Central memory CD8-positive, alpha-beta T cell (primary cell): Measurements from ENCODE around the gene ABCB9.

Experiments
- ATAC-seq: fragments of 150-1000 bp; cut with Tn5 transposase; replicated peaks from 2 replicates; pipeline ENCODE4 v1.10.0; 2022; ENCODE audit warnings: mild to moderate bottlenecking, moderate FRiP score, moderate number of reproducible peaks; ENCODE audit not compliant: poor library complexity, severe bottlenecking; ENCODE audit errors: extremely low read depth
- DNase-seq, 2 donors: peaks; one replicate each; pipeline ENCODE4 v3.0.0; 2021; ENCODE audit warnings: low spot score in 2 of 2
- H3K27ac Mint-ChIP-seq: one replicate; pipeline ENCODE4 v1.8.0; 2022; ENCODE audit warnings: low read depth, mild to moderate bottlenecking, moderate library complexity, mixed read lengths
- H3K27me3 Mint-ChIP-seq: one replicate; pipeline ENCODE4 v1.8.0; 2022; ENCODE audit warnings: mixed read lengths
- H3K36me3 Mint-ChIP-seq: one replicate; pipeline ENCODE4 v1.8.0; 2022; ENCODE audit warnings: mild to moderate bottlenecking, moderate library complexity, mixed read lengths; ENCODE audit not compliant: insufficient read depth
- H3K4me1 Mint-ChIP-seq: one replicate; pipeline ENCODE4 v1.8.0; 2022; ENCODE audit warnings: mixed read lengths
- H3K4me3 Mint-ChIP-seq: one replicate; pipeline ENCODE4 v1.8.0; 2022; ENCODE audit warnings: mild to moderate bottlenecking, moderate library complexity, mixed read lengths
- H3K9me3 Mint-ChIP-seq: one replicate; pipeline ENCODE4 v1.8.0; 2022; ENCODE audit warnings: mixed read lengths

The ABCB9 gene

DNA sequence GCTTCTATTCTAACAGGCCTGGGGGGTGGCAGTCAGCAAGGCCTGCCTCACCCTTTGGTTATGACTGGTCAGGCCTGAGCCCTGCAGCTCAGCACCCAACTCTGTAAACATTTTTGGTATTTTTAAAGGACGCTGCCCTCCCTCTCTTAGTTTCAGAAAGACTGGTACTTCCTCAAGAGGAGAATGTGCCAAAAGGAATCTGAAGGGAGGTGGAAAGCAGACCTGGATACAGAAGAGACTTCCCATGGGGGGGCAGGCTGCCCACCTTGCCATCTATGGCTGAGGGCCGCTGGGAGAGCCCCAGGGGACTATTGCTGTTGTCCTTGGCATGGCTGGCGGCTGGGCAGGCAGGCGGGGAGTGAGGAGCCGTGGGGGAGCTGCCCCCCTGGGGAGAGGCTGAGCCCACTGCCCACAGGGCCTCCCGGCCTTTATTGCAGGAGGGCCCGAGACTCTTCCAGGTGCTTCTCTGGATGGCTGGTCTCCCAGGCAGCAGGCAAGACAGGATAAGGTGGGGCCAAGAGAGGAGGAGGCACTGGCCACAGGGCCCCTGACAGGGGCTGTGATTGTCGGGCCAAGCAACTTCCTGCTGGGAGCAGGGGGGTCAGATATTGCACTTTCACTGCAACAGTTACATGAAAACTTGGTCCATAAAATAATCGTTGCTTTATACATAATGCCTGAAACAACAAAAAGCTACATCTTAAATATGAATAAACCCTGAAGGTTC lies 17.7 kb upstream of the ABCB9 start:
- Mint-ChIP-seq H3K4me1 (peaks cover 35% of the 10 kb centered on the region), H3K27me3 (no peaks in the 10 kb centered on the region), H3K36me3 (peaks cover 7% of the 10 kb centered on the region), H3K9me3 (no peaks in the 10 kb centered on the region), H3K4me3 (peak overlapping the region; percentile 9), H3K27ac (peak overlapping the region; percentile 18)
- ATAC-seq (no peak), DNase-seq (no peak)

DNA sequence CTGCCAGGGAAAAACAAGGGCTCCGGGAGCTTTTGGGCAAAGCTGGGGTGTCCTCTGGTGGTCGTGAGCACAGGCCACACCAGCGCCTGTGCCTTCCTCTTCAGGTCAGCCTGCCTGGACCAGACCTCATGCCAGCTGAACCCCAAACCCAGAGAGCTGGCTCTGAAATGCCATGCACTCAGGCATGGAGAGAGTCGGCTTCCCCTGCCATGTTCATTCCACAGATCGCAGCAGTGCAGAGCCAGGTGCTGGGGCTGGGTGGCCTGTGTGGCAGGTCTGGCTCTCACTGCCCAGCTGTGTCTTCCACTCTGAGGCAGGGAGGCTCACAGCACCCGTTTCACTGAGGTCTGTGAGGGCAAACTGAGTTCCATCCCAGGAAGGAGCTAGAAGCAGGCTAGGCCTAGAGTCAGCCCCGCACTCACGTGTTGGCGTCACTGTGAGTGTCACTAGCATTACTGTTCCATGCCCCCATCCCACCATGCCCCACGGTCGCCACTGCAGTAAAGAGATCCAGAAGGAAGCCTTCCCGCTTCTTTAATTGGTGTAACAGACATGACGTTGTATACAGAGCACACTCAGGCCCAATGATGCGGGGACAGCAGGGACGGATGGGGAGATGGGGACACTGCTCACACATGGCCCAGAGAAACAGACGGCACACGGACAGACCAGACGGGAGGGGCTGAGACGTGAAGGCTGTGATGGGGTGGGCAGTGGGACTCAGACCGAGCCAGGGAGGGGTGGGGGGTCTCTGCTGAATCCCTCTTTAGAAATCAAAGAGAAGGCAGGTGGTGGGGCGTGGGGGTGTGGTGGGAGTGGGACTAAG lies 16.9 kb upstream of the ABCB9 start:
- H3K27ac Mint-ChIP-seq = peak overlapping the region; percentile 29
- H3K4me1 Mint-ChIP-seq = peaks cover 36% of the 10 kb centered on the region
- peaks cover 7% of the 10 kb centered on the region for H3K36me3 Mint-ChIP-seq

DNA sequence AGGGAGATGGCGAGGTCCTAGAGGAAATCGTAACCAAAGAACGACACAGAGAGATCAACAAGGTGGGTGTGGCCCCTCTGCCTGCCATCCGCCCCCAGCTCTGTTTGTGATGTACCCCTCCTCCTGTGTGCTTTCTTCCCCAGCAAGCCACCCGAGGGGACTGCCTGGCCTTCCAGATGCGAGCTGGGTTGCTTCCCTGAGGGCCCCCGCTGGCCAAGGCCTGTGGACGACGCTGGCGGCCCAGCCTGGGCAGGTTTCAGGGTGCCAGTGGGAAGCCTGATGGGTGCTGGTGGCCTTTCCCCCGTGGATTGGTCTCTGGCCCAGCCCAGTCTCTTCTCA lies 16.2 kb upstream of the ABCB9 start:
- H3K27me3 Mint-ChIP-seq = no peaks in the 10 kb centered on the region
- ATAC-seq (no peak), DNase-seq (no peak)
- H3K27ac Mint-ChIP-seq = peak overlapping the region; percentile 29
- peak overlapping the region; percentile 84 for H3K4me3 Mint-ChIP-seq
- peaks cover 40% of the 10 kb centered on the region for H3K4me1 Mint-ChIP-seq
- H3K36me3 Mint-ChIP-seq = peaks cover 7% of the 10 kb centered on the region
- H3K9me3 Mint-ChIP-seq = no peaks in the 10 kb centered on the region

More for the DNA sequence above, 16.9 kb upstream of the ABCB9 start:
- ATAC-seq (no peak), DNase-seq (no peak)
- Mint-ChIP-seq H3K9me3 (no peaks in the 10 kb centered on the region), H3K4me3 (peak overlapping the region; percentile 84), H3K27me3 (no peaks in the 10 kb centered on the region)

DNA sequence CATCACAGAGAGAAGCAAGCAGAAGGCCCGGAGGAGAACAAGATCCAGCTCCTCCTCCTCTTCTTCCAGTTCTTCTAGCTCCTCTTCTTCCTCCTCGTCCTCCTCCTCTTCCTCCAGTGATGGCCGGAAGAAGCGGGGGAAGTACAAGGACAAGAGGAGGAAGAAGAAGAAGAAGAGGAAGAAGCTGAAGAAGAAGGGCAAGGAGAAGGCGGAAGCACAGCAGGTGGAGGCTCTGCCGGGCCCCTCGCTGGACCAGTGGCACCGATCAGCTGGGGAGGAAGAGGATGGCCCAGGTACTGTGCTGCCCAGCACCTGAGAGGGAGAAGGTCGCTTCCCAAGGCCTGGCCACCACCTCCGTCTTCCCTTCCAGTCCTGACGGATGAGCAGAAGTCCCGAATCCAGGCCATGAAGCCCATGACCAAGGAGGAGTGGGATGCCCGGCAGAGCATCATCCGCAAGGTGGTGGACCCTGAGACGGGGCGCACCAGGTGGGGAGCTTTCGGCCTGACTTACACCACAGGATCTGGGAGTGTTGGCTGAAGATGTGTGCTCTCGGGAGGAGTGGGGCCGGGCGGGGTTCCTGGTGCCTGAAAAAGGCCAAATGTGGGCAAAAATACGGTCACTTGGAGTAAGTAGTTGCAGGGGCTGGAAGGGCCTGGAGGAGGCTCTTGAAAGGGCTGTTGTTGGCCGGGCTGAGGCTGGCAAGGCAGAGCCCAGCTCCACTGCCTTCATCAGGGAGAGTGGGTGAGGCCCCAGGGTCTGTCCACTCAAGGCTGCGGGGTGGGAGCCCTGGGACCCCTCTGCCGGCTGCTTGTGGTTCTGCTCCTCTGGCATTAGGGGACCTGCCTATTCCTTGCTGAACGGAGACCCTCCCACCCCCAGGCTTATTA lies 15.6 kb upstream of the ABCB9 start:
- ATAC-seq = no peak
- Mint-ChIP-seq H3K4me3 (peak overlapping the region; percentile 84), H3K9me3 (no peaks in the 10 kb centered on the region), H3K4me1 (peaks cover 40% of the 10 kb centered on the region), H3K36me3 (peaks cover 7% of the 10 kb centered on the region), H3K27me3 (no peaks in the 10 kb centered on the region), H3K27ac (peak overlapping the region; percentile 68)
- no peak for DNase-seq

DNA sequence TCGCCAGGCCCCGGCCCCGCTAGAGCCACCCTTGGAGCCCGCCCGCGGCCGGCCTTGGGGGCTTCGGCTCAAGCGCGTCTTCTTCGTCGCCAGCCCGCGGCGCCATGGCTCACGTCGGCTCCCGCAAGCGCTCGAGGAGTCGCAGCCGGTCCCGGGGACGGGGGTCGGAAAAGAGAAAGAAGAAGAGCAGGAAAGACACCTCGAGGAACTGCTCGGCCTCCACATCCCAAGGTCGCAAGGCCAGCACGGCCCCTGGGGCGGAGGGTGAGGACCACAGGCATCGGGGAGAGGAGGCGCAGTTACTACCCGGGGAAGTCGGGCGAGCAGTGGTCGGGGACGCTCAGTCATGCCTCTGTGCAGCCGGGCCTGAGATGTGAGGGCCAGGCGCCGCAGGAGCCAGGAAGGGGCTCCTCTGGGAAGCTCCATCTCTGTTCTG lies 14.8 kb upstream of the ABCB9 start:
- peaks cover 40% of the 10 kb centered on the region for H3K4me1 Mint-ChIP-seq
- peak overlapping the region; percentile 84 for H3K4me3 Mint-ChIP-seq
- H3K27ac Mint-ChIP-seq = peak overlapping the region; percentile 68
- DNase-seq (no peak), ATAC-seq (peak; percentile 34)
- no peaks in the 10 kb centered on the region for H3K9me3 Mint-ChIP-seq
- H3K27me3 Mint-ChIP-seq = no peaks in the 10 kb centered on the region
- peaks cover 9% of the 10 kb centered on the region for H3K36me3 Mint-ChIP-seq

DNA sequence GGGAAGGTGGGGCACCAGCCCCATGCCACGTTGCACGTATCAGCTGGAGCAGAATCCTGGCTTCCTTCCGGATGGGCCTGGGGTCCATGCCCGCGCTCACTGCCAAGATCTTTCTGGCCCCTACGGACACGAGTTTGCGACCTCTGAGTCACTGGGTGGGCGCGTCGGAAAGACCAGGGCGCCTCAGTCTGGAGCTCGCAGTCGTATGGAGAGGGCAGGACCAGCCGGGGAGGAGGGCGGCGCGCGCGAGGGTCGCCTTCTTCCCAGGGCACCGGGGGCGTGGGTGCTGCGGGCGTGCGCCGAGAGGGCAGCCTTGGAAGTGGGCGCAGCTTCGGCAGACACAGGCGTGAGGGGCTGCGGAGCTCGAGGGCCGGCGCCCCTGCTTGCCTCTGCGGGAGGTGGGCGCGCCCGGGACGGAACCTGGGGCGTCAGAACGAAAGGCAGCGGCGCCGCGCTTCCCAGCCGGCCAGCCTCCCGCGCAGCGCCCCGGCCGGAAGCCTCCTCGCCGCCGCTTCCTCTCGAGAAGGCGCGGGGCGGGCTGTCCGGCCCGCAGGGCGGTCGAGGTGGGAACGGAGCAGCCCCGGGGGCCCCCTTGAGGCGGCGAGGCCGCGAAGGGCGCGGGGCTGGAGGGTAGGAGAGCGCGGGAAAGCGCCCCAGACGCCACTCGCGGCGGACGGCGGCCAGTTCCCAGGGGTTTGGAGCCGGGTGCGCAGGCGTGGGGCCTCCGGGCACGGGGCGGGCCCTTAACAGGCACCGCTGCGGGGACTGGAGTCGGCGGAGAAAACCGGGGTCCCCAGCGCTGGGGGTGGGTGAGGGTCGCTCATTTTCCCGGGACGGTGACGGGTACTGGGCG lies 14.1 kb upstream of the ABCB9 start, which contains the start of gene ARL6IP4:
Gene ARL6IP4 (plus strand): TSS at position 499 of the 853 bp plus-strand sequence. CDS start 459 bp downstream, outside the sequence.
- DNase-seq (peak; percentile 46 to 53), ATAC-seq (peak; percentile 76)
- H3K4me1 Mint-ChIP-seq = peaks cover 40% of the 10 kb centered on the region
- no peaks in the 10 kb centered on the region for H3K27me3 Mint-ChIP-seq
- peak within 1 kb of the TSS; percentile 68 for H3K27ac Mint-ChIP-seq
- H3K36me3 Mint-ChIP-seq = peaks cover 10% of the 10 kb centered on the region
- no peaks in the 10 kb centered on the region for H3K9me3 Mint-ChIP-seq
- H3K4me3 Mint-ChIP-seq = peak within 1 kb of the TSS; percentile 84

DNA sequence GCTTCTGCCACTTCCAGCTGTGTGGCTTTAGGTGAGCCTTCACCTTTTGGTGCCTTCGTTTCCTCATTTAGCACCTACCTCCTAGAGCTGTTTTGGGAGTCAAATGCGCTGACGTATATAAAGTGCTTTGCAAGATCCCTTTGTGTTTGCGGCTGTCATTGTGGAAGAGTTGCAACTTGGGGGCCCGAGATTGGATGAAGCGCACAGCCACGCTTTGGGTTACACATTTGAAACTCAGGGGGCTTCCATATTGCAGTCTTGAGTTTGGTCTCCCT lies 13.6 kb upstream of the ABCB9 start:
- Mint-ChIP-seq H3K36me3 (peaks cover 13% of the 10 kb centered on the region), H3K27me3 (no peaks in the 10 kb centered on the region), H3K9me3 (no peaks in the 10 kb centered on the region), H3K4me1 (peaks cover 40% of the 10 kb centered on the region), H3K27ac (peak overlapping the region; percentile 68), H3K4me3 (peak overlapping the region; percentile 84)
- ATAC-seq = no peak
- no peak for DNase-seq

DNA sequence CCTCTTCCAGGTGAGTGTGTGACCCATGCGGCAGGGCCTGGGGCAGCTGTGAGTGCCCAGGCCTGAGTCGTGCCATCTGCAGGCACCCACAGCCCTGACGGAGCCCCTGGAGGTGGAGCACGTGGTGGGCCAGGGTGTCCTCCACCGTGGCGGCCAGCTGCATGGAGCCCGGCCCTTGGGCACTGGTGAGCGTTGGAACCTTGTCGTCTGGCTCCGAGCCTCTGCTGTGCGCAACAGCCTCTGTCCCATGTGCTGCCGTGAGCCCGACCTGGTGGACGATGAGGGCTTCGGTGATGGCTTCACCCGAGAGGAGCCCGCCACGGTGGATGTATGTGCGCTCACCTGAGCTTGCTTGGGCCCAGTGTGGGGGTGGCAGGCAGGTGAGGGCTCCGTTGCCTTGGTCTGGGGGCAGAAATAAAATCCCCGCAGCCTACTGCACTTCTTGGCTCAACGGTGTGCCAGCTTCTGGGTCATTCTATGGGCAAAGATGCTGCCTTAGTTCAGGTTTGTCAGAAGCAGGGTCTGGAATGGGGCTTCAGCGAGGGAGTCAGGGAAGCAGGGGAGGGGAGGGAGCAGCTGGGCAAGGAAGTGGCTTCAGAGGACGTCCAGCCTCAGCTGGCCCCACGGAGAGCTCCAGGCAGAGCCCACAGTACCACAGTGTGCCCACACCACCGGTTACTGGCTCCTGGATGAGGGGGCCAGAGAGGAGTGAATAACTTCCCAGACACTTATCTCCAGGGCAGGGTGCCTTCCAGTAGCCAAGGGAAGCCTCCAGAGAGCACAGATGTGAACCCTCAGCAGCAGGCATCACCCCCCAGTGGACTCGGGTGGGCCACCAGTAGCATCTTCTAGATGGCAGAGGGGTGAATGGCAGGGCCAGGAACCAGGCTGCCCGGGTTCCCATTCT lies 13.0 kb upstream of the ABCB9 start:
- Mint-ChIP-seq H3K27ac (peak overlapping the region; percentile 68), H3K9me3 (no peaks in the 10 kb centered on the region), H3K27me3 (no peaks in the 10 kb centered on the region), H3K4me1 (peaks cover 35% of the 10 kb centered on the region), H3K4me3 (peak overlapping the region; percentile 84), H3K36me3 (peaks cover 17% of the 10 kb centered on the region)
- ATAC-seq (no peak), DNase-seq (no peak)

DNA sequence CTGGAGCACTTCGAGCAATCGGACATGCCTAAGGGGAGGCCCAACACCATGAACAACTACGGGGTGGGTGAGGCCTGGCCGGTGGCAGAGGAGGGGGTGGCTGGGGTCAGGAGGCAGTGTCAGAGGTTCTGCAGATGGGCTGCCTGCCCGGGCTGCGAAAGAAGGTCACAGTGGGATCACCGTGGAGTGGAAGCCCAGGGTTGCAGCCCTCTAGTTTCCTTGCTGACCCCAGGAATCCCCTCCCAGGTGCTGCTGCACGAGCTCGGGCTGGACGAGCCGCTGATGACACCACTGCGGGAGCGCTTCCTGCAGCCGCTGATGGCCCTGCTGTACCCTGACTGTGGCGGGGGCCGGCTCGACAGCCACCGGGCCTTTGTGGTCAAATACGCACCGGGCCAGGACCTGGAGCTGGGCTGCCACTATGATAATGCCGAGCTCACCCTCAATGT lies 12.3 kb upstream of the ABCB9 start:
- H3K27ac Mint-ChIP-seq = no peak overlapping the region
- peak overlapping the region; percentile 41 for H3K4me3 Mint-ChIP-seq
- no peaks in the 10 kb centered on the region for H3K9me3 Mint-ChIP-seq
- DNase-seq = no peak
- H3K4me1 Mint-ChIP-seq = peaks cover 29% of the 10 kb centered on the region
- no peak for ATAC-seq
- no peaks in the 10 kb centered on the region for H3K27me3 Mint-ChIP-seq
- H3K36me3 Mint-ChIP-seq = peaks cover 15% of the 10 kb centered on the region

DNA sequence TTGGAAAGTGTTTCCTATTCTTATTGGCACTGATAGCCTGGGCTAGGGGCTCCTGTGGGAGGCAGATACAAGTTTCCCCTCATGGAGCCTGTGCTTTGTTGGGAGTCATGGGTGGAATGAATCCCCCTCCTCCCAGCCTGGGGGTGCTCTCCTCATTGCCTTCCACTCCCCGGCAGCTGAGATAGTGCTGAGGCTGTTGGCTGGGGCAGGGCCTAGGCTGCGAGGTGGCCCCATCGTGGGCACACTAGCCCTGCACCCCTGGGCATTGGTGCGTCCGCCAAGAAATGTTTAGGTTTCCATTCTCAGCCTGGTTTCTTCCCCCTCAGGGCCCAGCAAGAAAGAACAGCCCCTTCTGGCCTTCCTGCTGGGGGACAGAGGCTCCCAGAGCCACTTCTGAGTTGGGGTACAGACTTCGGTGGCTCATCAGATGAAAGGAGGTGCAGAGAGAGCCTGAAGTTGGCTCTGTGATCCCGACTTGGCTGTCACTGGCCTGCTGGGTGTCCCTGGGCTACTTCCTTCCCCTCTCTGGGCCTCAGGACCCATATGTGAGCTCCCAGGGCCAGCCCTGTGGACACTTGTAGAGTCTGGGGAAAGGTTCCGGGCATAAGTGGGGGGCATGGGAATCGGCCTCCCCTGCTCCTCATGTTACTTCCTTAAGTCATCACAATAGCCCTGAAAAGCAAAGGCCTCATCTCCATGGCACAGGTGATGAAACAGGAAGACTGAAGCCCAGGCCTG lies 11.6 kb upstream of the ABCB9 start:
- DNase-seq (no peak), ATAC-seq (no peak)
- H3K4me1 Mint-ChIP-seq = peaks cover 23% of the 10 kb centered on the region
- H3K4me3 Mint-ChIP-seq = peak overlapping the region; percentile 41
- H3K27ac Mint-ChIP-seq = no peak overlapping the region
- no peaks in the 10 kb centered on the region for H3K27me3 Mint-ChIP-seq
- H3K9me3 Mint-ChIP-seq = no peaks in the 10 kb centered on the region
- peaks cover 15% of the 10 kb centered on the region for H3K36me3 Mint-ChIP-seq
